Measurements from ENCODE around the gene GABRR2. TPM values are rescaled to one million over a fixed set of nuclear protein-coding genes. Genes with fewer than 3 reads are reported as not detected.
A peak's percentile ranks its signal among the peaks of the same experiment; 100 is the strongest.

The GABRR2 gene
- 0.42 TPM for total RNA-seq
- 0.78 TPM for polyA plus RNA-seq
- long read RNA-seq, donor 1 = 0 reads
- long read RNA-seq, donor 2 = 0 reads
- long read RNA-seq, donor 3 = 0 reads
- long read RNA-seq, donor 4 = 0 reads
- long read RNA-seq, donor 5 = 0 reads
- long read RNA-seq, donor 6 = 0 reads
- long read RNA-seq, donor 7 = 0 reads
- long read RNA-seq, donor 8 = 0 reads
- long read RNA-seq, donor 9 = 0 reads
- long read RNA-seq, donor 10 = 0 reads

- no peak for DNase-seq (ENCODE audit: low read depth in 6 of 9, low spot score in 9 of 9)
- no peaks in the 10 kb centered on the region for H3K9me3 ChIP-seq (ENCODE audit: control insufficient read depth in 2 of 2, insufficient read depth in 1 of 2, low read length in 1 of 2)
- H3K27me3 ChIP-seq (ENCODE audit: control insufficient read depth in 2 of 2, insufficient read depth in 1 of 2, low read length in 1 of 2) = no peaks in the 10 kb centered on the region
- peaks cover 0 to 4% of the 10 kb centered on the region in 2 donors for H3K36me3 ChIP-seq (ENCODE audit: control insufficient read depth in 2 of 2, insufficient read depth in 2 of 2, low read length in 1 of 2)
- no peak within 1 kb of the TSS for H3K27ac ChIP-seq (ENCODE audit: low read depth in 1 of 2, low read length in 1 of 2)
- peaks cover 0 to 11% of the 10 kb centered on the region in 2 donors for H3K4me1 ChIP-seq (ENCODE audit: control insufficient read depth in 2 of 2, insufficient read depth in 2 of 2, low read length in 2 of 2)
- H3K4me3 ChIP-seq (ENCODE audit: low read length in 2 of 2) = no peak within 1 kb of the TSS
- 99% methylated on average over 6 of the region's 6 CpGs for WGBS
Measured at GRCh38 chr6:89315249-89315885, at the start of gene GABRR2. Gene GABRR2, minus strand, starts transcription at chr6:89315299. Its CDS starts 134 bp downstream, at chr6:89315165.

GRCh38 chr6:89364586-89364985, 49.5 kb upstream of the GABRR2 start:
- Histone ChIP-seq H3K9me3 (ENCODE audit: control insufficient read depth in 2 of 2, insufficient read depth in 1 of 2, low read length in 1 of 2) (no peaks in the 10 kb centered on the region), H3K4me3 (ENCODE audit: low read length in 2 of 2) (no peak overlapping the region), H3K27me3 (ENCODE audit: control insufficient read depth in 2 of 2, insufficient read depth in 1 of 2, low read length in 1 of 2) (no peaks in the 10 kb centered on the region), H3K4me1 (ENCODE audit: control insufficient read depth in 2 of 2, insufficient read depth in 2 of 2, low read length in 2 of 2) (peaks cover 5 to 10% of the 10 kb centered on the region in 2 donors), H3K27ac (ENCODE audit: low read depth in 1 of 2, low read length in 1 of 2) (peak overlapping the region in 1 of 2 donors; percentile 67), H3K36me3 (ENCODE audit: control insufficient read depth in 2 of 2, insufficient read depth in 2 of 2, low read length in 1 of 2) (no peaks in the 10 kb centered on the region)
- peak in 1 of 9 donors; percentile 69 for DNase-seq (ENCODE audit: low read depth in 6 of 9, low spot score in 9 of 9)

DNA sequence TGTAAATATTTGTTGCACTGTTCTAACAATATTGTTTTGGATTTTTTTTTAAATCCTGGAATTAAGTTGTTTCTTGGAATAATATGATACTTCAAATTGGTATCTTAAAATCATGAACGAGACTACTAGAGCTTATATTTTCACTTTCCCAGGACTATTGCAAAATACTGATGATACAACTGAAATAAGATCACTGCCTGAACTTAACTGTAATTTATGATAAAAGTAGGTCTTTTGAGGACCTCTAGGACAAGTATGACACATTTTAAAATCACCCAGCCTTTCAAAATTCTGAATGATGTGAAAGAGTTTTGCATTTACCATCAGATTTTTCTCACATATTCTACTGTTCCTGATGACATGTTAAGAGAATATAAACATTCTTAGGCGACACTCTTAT, 46.1 kb upstream of the GABRR2 start:
- no peak overlapping the region for H3K4me3 ChIP-seq (ENCODE audit: low read length in 2 of 2)
- H3K36me3 ChIP-seq (ENCODE audit: control insufficient read depth in 2 of 2, insufficient read depth in 2 of 2, low read length in 1 of 2) = no peaks in the 10 kb centered on the region
- 89% methylated on average over 2 of the region's 2 CpGs for WGBS
- H3K4me1 ChIP-seq (ENCODE audit: control insufficient read depth in 2 of 2, insufficient read depth in 2 of 2, low read length in 2 of 2) = peaks cover 15 to 26% of the 10 kb centered on the region in 2 donors
- H3K27ac ChIP-seq (ENCODE audit: low read depth in 1 of 2, low read length in 1 of 2) = no peak overlapping the region
- DNase-seq (ENCODE audit: low read depth in 6 of 9, low spot score in 9 of 9) = no peak
- H3K27me3 ChIP-seq (ENCODE audit: control insufficient read depth in 2 of 2, insufficient read depth in 1 of 2, low read length in 1 of 2) = no peaks in the 10 kb centered on the region
- no peaks in the 10 kb centered on the region for H3K9me3 ChIP-seq (ENCODE audit: control insufficient read depth in 2 of 2, insufficient read depth in 1 of 2, low read length in 1 of 2)

- H3K4me3 ChIP-seq (ENCODE audit: low read length in 2 of 2) = no peak overlapping the region
Measured at GRCh38 chr6:89360415-89360999, 45.4 kb upstream of the GABRR2 start.

DNA sequence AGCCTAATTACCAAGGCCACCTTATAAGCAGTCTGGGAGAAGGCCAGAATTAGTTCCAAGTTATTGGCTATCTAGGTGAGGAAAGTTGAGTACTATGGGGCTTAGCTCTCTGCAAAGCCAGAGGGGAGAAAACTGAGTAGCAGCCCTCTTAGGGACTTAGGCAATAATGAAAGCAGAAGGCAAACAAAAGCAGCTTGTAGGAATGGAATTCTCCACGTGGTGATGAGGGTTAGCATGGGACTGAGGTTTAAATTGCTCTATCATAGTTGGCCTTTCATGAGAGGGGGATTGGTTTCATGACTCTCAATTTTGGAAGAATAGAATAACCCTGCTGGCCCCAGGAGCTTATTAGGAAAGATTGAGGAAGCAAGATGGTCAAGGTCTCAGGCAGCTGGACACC, 44.5 kb upstream of the GABRR2 start:
- Histone ChIP-seq H3K4me3 (ENCODE audit: low read length in 2 of 2) (no peak overlapping the region), H3K9me3 (ENCODE audit: control insufficient read depth in 2 of 2, insufficient read depth in 1 of 2, low read length in 1 of 2) (no peaks in the 10 kb centered on the region), H3K4me1 (ENCODE audit: control insufficient read depth in 2 of 2, insufficient read depth in 2 of 2, low read length in 2 of 2) (peaks cover 15 to 25% of the 10 kb centered on the region in 2 donors), H3K27ac (ENCODE audit: low read depth in 1 of 2, low read length in 1 of 2) (no peak overlapping the region), H3K27me3 (ENCODE audit: control insufficient read depth in 2 of 2, insufficient read depth in 1 of 2, low read length in 1 of 2) (no peaks in the 10 kb centered on the region), H3K36me3 (ENCODE audit: control insufficient read depth in 2 of 2, insufficient read depth in 2 of 2, low read length in 1 of 2) (no peaks in the 10 kb centered on the region)
- no peak for DNase-seq (ENCODE audit: low read depth in 6 of 9, low spot score in 9 of 9)
- 29% methylated on average over 1 of the region's 1 CpG for WGBS

More at GRCh38 chr6:89360415-89360999, 45.4 kb upstream of the GABRR2 start:
- Histone ChIP-seq H3K4me1 (ENCODE audit: control insufficient read depth in 2 of 2, insufficient read depth in 2 of 2, low read length in 2 of 2) (peaks cover 15 to 22% of the 10 kb centered on the region in 2 donors), H3K9me3 (ENCODE audit: control insufficient read depth in 2 of 2, insufficient read depth in 1 of 2, low read length in 1 of 2) (no peaks in the 10 kb centered on the region), H3K36me3 (ENCODE audit: control insufficient read depth in 2 of 2, insufficient read depth in 2 of 2, low read length in 1 of 2) (no peaks in the 10 kb centered on the region), H3K27me3 (ENCODE audit: control insufficient read depth in 2 of 2, insufficient read depth in 1 of 2, low read length in 1 of 2) (no peaks in the 10 kb centered on the region), H3K27ac (ENCODE audit: low read depth in 1 of 2, low read length in 1 of 2) (no peak overlapping the region)
- no peak for DNase-seq (ENCODE audit: low read depth in 6 of 9, low spot score in 9 of 9)
- WGBS = 91% methylated on average over 2 of the region's 2 CpGs

DNA sequence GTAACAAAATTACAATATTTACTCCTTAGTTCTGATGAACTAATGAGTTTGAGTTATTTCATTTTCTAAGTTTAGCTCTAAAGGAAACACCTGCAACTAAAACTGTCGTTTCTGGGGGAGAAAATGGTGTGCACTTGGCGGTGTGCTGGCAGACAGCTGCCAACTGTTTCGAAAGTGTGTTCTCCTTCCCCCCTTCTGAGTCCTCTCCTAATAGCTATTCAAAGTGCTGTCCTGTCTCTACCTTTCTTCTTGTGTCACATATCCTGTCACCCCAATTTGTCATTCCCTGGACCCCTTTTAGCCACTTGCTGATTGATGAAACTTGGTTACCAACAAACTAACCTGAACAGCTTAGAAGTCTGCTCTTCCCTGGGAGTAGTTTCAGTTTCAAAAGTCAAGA, 42.3 kb upstream of the GABRR2 start:
- H3K4me3 ChIP-seq (ENCODE audit: low read length in 2 of 2) = peak overlapping the region; percentile 34 to 44
- peak overlapping the region; percentile 78 to 96 for H3K27ac ChIP-seq (ENCODE audit: low read depth in 1 of 2, low read length in 1 of 2)
- H3K9me3 ChIP-seq (ENCODE audit: control insufficient read depth in 2 of 2, insufficient read depth in 1 of 2, low read length in 1 of 2) = no peaks in the 10 kb centered on the region
- 3% methylated on average over 3 of the region's 3 CpGs for WGBS
- peak in 5 of 9 donors; percentile 78 to 92 (median 82) for DNase-seq (ENCODE audit: low read depth in 6 of 9, low spot score in 9 of 9)
- peaks cover 25 to 39% of the 10 kb centered on the region in 2 donors for H3K4me1 ChIP-seq (ENCODE audit: control insufficient read depth in 2 of 2, insufficient read depth in 2 of 2, low read length in 2 of 2)
- H3K36me3 ChIP-seq (ENCODE audit: control insufficient read depth in 2 of 2, insufficient read depth in 2 of 2, low read length in 1 of 2) = no peaks in the 10 kb centered on the region
- H3K27me3 ChIP-seq (ENCODE audit: control insufficient read depth in 2 of 2, insufficient read depth in 1 of 2, low read length in 1 of 2) = no peaks in the 10 kb centered on the region

DNA sequence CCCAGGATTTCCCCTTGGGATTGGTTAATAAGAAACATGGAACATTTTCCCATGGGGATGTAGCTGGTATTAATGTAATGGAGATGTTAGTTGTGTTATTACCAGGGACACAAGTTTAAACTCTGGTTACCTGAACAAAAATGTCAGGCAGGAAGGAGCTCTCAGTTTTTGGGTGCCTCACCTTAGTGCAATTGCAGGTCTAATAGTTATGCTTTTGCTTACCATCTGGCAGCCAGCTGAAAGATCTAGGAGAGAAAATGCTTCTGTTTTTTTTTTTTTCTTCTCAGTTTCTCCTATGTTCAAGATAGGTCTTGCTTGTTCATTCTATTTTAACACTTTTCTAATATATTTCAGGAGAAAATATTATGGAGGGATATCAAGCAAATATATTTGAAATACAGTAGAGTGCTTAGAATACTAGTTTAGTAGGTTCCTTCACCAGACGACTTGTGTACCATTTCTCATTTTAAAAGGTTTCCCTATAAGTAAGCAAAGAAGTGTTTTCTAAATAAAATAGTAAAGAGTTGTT, 41.6 kb upstream of the GABRR2 start:
- Histone ChIP-seq H3K4me3 (ENCODE audit: low read length in 2 of 2) (peak overlapping the region in 1 of 2 donors; percentile 44), H3K4me1 (ENCODE audit: control insufficient read depth in 2 of 2, insufficient read depth in 2 of 2, low read length in 2 of 2) (peaks cover 25 to 39% of the 10 kb centered on the region in 2 donors), H3K27ac (ENCODE audit: low read depth in 1 of 2, low read length in 1 of 2) (peak overlapping the region; percentile 78 to 96), H3K27me3 (ENCODE audit: control insufficient read depth in 2 of 2, insufficient read depth in 1 of 2, low read length in 1 of 2) (no peaks in the 10 kb centered on the region), H3K9me3 (ENCODE audit: control insufficient read depth in 2 of 2, insufficient read depth in 1 of 2, low read length in 1 of 2) (no peaks in the 10 kb centered on the region), H3K36me3 (ENCODE audit: control insufficient read depth in 2 of 2, insufficient read depth in 2 of 2, low read length in 1 of 2) (no peaks in the 10 kb centered on the region)
- DNase-seq (ENCODE audit: low read depth in 6 of 9, low spot score in 9 of 9) = peak in 3 of 9 donors; percentile 55 to 86 (median 58)
- 7% methylated on average over 1 of the region's 1 CpG for WGBS

- H3K4me1 ChIP-seq (ENCODE audit: control insufficient read depth in 2 of 2, insufficient read depth in 2 of 2, low read length in 2 of 2) = peaks cover 25 to 45% of the 10 kb centered on the region in 2 donors
Measured at GRCh38 chr6:89355511-89356194, 40.6 kb upstream of the GABRR2 start.

More at GRCh38 chr6:89355511-89356194, 40.6 kb upstream of the GABRR2 start:
- Histone ChIP-seq H3K36me3 (ENCODE audit: control insufficient read depth in 2 of 2, insufficient read depth in 2 of 2, low read length in 1 of 2) (no peaks in the 10 kb centered on the region), H3K27me3 (ENCODE audit: control insufficient read depth in 2 of 2, insufficient read depth in 1 of 2, low read length in 1 of 2) (no peaks in the 10 kb centered on the region), H3K27ac (ENCODE audit: low read depth in 1 of 2, low read length in 1 of 2) (peak overlapping the region in 1 of 2 donors; percentile 96), H3K4me3 (ENCODE audit: low read length in 2 of 2) (no peak overlapping the region), H3K9me3 (ENCODE audit: control insufficient read depth in 2 of 2, insufficient read depth in 1 of 2, low read length in 1 of 2) (no peaks in the 10 kb centered on the region)
- peak in 1 of 9 donors; percentile 53 for DNase-seq (ENCODE audit: low read depth in 6 of 9, low spot score in 9 of 9)
- 92% methylated on average over 2 of the region's 2 CpGs for WGBS

All from thymus (tissue), 14 donors.